ENCODE results near the gene VPS4B. TPM values are rescaled to one million over a fixed set of nuclear protein-coding genes. Genes with fewer than 3 reads are reported as not detected.

VPS4B gene
- total RNA-seq, 4 donors from 2014 or later, result 36.0 to 50.5 (median 40.9) TPM

DNA sequence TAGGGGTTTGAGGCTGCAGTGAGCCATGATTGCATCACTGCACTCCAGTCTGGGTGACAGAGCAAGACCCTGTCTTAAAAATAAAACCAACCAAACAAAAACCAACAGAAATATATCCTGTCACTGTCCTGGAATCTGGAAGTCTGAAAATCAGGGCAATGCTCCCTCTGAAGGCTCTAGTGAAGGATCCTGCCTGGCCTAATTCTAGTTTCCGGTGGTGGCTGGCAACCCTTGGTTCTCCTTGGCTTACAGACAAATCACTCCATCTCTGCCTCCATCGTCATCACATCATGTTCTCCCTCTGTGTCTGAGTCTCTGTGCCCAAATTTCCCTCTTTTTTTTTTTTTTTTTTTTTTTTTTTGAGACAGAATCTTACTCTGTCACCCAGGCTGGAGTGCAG, 15.9 kb upstream of the VPS4B start:
- no peak overlapping the region for H3K4me3 ChIP-seq (replicated peaks in 1 of 3)
- H3K27ac ChIP-seq, result no peak overlapping the region
- DNase-seq, result no peak
- no peaks in the 10 kb centered on the region for H3K36me3 ChIP-seq
- no peak for TF ChIP-seq POLR2A (IDR thresholded peaks at IDR 0.05)
- WGBS, 2 donors, result 71 to 85% methylated on average over 2 of the region's 2 CpGs
- intact Hi-C loops (cut with DNase I), result loop anchor here (10.0 kb wide), 1 partner anchor 313 kb away; no protein-coding TSS in a partner anchor
- H3K9me3 ChIP-seq, result no peaks in the 10 kb centered on the region
- no peaks in the 10 kb centered on the region for H3K27me3 ChIP-seq
- peaks cover 0 to 8% of the 10 kb centered on the region in 2 donors for H3K4me1 ChIP-seq

DNA sequence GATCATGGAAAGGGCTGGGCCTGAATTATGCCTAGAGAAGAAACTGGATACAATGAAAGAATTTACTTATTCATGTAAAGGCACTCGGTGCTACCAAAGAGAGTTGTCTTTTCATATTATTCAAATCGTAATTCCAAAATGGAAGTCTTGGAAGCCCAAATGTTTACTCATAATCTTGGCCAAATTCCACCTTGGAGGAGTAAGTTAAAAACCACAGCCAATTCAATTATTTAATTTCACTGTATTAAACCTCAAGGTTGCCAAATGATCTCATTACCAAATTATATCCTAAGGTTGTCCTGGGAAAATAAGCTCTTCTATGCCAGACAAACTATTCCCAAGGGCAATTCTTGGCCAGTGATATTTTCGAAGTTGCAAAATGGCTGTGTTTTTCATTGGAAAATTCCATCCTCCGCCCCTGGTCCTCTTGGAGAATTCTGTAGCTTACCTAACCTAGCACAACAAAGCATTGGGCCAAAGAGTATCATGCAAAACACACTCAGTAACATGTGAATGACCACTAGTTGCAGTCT, 11.1 kb upstream of the VPS4B start:
- no peak overlapping the region for H3K4me3 ChIP-seq (replicated peaks in 1 of 3)
- no peaks in the 10 kb centered on the region for H3K27me3 ChIP-seq
- no peaks in the 10 kb centered on the region for H3K36me3 ChIP-seq
- H3K4me1 ChIP-seq, result no peaks in the 10 kb centered on the region
- no peaks in the 10 kb centered on the region for H3K9me3 ChIP-seq
- TF ChIP-seq, protein P1, sequence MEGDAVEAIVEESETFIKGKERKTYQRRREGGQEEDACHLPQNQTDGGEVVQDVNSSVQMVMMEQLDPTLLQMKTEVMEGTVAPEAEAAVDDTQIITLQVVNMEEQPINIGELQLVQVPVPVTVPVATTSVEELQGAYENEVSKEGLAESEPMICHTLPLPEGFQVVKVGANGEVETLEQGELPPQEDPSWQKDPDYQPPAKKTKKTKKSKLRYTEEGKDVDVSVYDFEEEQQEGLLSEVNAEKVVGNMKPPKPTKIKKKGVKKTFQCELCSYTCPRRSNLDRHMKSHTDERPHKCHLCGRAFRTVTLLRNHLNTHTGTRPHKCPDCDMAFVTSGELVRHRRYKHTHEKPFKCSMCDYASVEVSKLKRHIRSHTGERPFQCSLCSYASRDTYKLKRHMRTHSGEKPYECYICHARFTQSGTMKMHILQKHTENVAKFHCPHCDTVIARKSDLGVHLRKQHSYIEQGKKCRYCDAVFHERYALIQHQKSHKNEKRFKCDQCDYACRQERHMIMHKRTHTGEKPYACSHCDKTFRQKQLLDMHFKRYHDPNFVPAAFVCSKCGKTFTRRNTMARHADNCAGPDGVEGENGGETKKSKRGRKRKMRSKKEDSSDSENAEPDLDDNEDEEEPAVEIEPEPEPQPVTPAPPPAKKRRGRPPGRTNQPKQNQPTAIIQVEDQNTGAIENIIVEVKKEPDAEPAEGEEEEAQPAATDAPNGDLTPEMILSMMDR (IDR thresholded peaks at IDR 0.05), result no peak
- no peak for DNase-seq
- H3K27ac ChIP-seq, result no peak overlapping the region
- WGBS, 2 donors, result 60 to 65% methylated on average over 4 of the region's 4 CpGs
- intact Hi-C loops (cut with DNase I), result loop anchor here (10.0 kb wide), 1 partner anchor 309 kb away; no protein-coding TSS in a partner anchor

- Histone ChIP-seq H3K27me3 (no peaks in the 10 kb centered on the region), H3K36me3 (no peaks in the 10 kb centered on the region), H3K9me3 (no peaks in the 10 kb centered on the region), H3K4me3 (replicated peaks in 1 of 3) (no peak overlapping the region), H3K4me1 (no peaks in the 10 kb centered on the region), H3K27ac (no peak overlapping the region)
- intact Hi-C loops (cut with DNase I), result loop anchor here (10.0 kb wide), 1 partner anchor 306 kb away; no protein-coding TSS in a partner anchor
- 60 to 61% methylated on average over 1 of the region's 1 CpG for WGBS, 2 donors
- DNase-seq, result no peak
- no peak for TF ChIP-seq POLR2A (IDR thresholded peaks at IDR 0.05)
- TF ChIP-seq, protein P1 (IDR thresholded peaks at IDR 0.05), result no peak
Measured at GRCh38 chr18:63431180-63431579, 8.9 kb upstream of the VPS4B start.

GRCh38 chr18:63430526-63430925, 8.2 kb upstream of the VPS4B start:
- Histone ChIP-seq H3K4me3 (replicated peaks in 1 of 3) (no peak overlapping the region), H3K27ac (no peak overlapping the region), H3K36me3 (no peaks in the 10 kb centered on the region), H3K27me3 (no peaks in the 10 kb centered on the region), H3K9me3 (no peaks in the 10 kb centered on the region), H3K4me1 (no peaks in the 10 kb centered on the region)
- TF ChIP-seq, protein P1 (IDR thresholded peaks at IDR 0.05), result no peak
- TF ChIP-seq POLR2A (IDR thresholded peaks at IDR 0.05), result no peak
- intact Hi-C loops (cut with DNase I), result loop anchor here (10.0 kb wide), 1 partner anchor 306 kb away; no protein-coding TSS in a partner anchor
- no peak for DNase-seq
- WGBS, 2 donors, result 79 to 82% methylated on average over 2 of the region's 2 CpGs

GRCh38 chr18:63427558-63427957, 5.3 kb upstream of the VPS4B start:
- no peaks in the 10 kb centered on the region for H3K9me3 ChIP-seq
- H3K27ac ChIP-seq, result no peak overlapping the region
- peaks cover 0 to 5% of the 10 kb centered on the region in 2 donors for H3K4me1 ChIP-seq
- 84 to 88% methylated on average over 4 of the region's 4 CpGs for WGBS, 2 donors
- intact Hi-C loops (cut with DNase I), result no loop called here
- no peak for TF ChIP-seq POLR2A (IDR thresholded peaks at IDR 0.05)
- TF ChIP-seq, protein P1 (IDR thresholded peaks at IDR 0.05), result no peak
- no peaks in the 10 kb centered on the region for H3K36me3 ChIP-seq
- DNase-seq, result no peak
- no peak overlapping the region for H3K4me3 ChIP-seq (replicated peaks in 1 of 3)
- H3K27me3 ChIP-seq, result no peaks in the 10 kb centered on the region
